Caco-2 (cell line): ENCODE data around the gene JARID2. TPM values are rescaled to one million over a fixed set of nuclear protein-coding genes. Genes with fewer than 3 reads are reported as not detected.

Experiments
- BruUV-seq: library from RNA; stranded (reverse); fragments of 400-500 nt; replicated peaks from 2 replicates; lab custom pipeline; 2021; lab: Mats Ljungman, UMichigan
- CTCF ChIA-PET: fragments of 300-600 bp; sonication (Branson Sonifier 250); formaldehyde crosslinking; loops from one replicate; lab custom pipeline; 2022; ENCODE audit warnings: antibody characterized with exemption; lab: Charles Lee
- POLR2A ChIA-PET: fragments of 300-600 bp; sonication (Branson Sonifier 250); formaldehyde crosslinking; loops from one replicate; lab custom pipeline; 2022; ENCODE audit warnings: antibody characterized with exemption; lab: Charles Lee
- DNase-seq, 2 experiments: peaks; one replicate each; pipeline versions ENCODE4 v3.0.0 to v3.0.0-alpha.2; 2020 to 2022
- H3K27me3 ChIP-seq: replicated peaks from 2 replicates; pipeline ENCODE4 v1.6.0; 2011; ENCODE audit warnings: low read length; ENCODE audit not compliant: control insufficient read depth, insufficient read depth
- H3K36me3 ChIP-seq: 2 replicates; pipeline ENCODE4 v1.5.1; 2011; ENCODE audit warnings: low read length; ENCODE audit not compliant: control insufficient read depth, insufficient read depth
- H3K4me1 ChIP-seq: fragments of 250-450 bp; sonication (Bioruptor Pico); 2 replicates; pipeline ENCODE4 v1.5.1; 2020; ENCODE audit warnings: mild to moderate bottlenecking
- H3K4me3 ChIP-seq: 2 replicates; pipeline ENCODE4 v1.5.1; 2011; ENCODE audit warnings: low read depth, mild to moderate bottlenecking, control low read depth, low read length
- H3K9me3 ChIP-seq: fragments of 250-450 bp; sonication (Bioruptor Pico); 2 replicates; pipeline ENCODE4 v1.5.1; 2020; ENCODE audit warnings: mild to moderate bottlenecking, moderate library complexity
- H3K27ac Mint-ChIP-seq: one replicate; pipeline ENCODE4 v1.8.0; 2022; ENCODE audit warnings: mixed read lengths; ENCODE audit not compliant: unreplicated experiment
- H3K27me3 Mint-ChIP-seq: one replicate; pipeline ENCODE4 v1.8.0; 2022; ENCODE audit warnings: mixed read lengths; ENCODE audit not compliant: insufficient read depth, unreplicated experiment
- H3K36me3 Mint-ChIP-seq: one replicate; pipeline ENCODE4 v1.8.0; 2022; ENCODE audit warnings: mild to moderate bottlenecking, mixed read lengths; ENCODE audit not compliant: insufficient read depth, unreplicated experiment
- H3K4me1 Mint-ChIP-seq: one replicate; pipeline ENCODE4 v1.8.0; 2022; ENCODE audit warnings: low read depth, mixed read lengths; ENCODE audit not compliant: unreplicated experiment
- H3K4me3 Mint-ChIP-seq: one replicate; pipeline ENCODE4 v1.8.0; 2022; ENCODE audit warnings: mild to moderate bottlenecking, moderate library complexity, mixed read lengths; ENCODE audit not compliant: unreplicated experiment
- H3K9me3 Mint-ChIP-seq: one replicate; pipeline ENCODE4 v1.8.0; 2022; ENCODE audit warnings: mixed read lengths; ENCODE audit not compliant: unreplicated experiment
- intact Hi-C: fragments of 100-400 bp; cut with micrococcal nuclease; formaldehyde crosslinking; loops from one replicate; pipeline ENCODE4 v1.10.0; 2022; ENCODE audit not compliant: unreplicated experiment
- total RNA-seq: library from RNA; stranded (reverse); gene quantifications from 2 replicates; pipeline ENCODE4 v1.2.3, GENCODE V29; 2022
- TF ChIP-seq, protein P1 (sequence below), 2 experiments: fragments of 200-600 bp in 1 of 2; IDR thresholded peaks; 1 replicate in 1 of 2; 2 replicates in 1 of 2; pipeline versions ENCODE4 v1.5.1 to v1.8.0; 2011 to 2022; ENCODE audit warnings: antibody characterized with exemption in 1 of 2, control low read depth in 1 of 2, inconsistent platforms in 1 of 2, low read depth in 1 of 2, low read length in 1 of 2, mild to moderate bottlenecking in 1 of 2, moderate library complexity in 1 of 2; ENCODE audit not compliant: insufficient read depth in 1 of 2, severe bottlenecking in 1 of 2, unreplicated experiment in 1 of 2

Gene JARID2
- total RNA-seq, 1 experiment from 2014 or later: 18.3 TPM

DNA sequence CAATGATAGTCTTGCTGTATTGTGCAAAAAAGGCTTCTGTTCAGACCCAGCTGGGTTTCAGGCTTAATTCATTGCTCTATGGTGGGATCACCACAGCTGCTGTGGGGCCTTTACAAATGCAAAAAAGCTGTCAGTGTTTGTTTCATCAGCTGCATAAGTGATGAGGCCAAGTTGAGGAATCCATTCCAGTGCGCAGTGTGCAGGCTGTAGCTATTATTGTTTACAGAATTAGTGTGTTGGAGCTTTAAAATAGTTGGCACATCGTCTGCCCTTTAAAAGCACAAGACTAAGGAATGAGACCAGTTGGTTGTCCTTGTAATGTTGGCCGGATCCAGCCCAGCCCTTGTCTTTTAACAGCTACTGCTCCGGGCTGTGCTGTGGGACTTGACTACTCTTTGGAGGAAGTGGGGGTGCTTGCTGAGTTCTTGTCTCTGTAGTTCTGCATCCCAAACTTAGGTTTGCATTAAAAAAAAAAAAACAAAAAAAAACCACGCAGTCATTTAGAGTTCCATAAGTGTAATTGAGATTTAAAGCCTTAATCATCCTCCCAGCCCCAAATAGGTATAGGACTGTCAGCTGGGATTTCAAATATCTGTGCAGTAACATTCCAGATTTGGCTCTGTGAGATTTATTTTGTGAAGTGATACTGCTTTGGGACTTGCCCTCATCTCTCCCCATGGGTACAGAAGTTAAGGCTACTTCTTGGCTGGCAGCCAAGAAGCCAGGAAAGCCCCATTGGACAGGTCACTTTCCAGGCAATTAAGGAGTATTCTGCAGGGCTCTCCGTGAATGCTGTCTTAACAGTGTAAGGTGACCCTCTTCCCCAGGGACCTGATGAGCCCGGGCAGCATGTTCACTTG lies 19.3 kb downstream of the JARID2 start:
- BruUV-seq: no TSS peak
- intact Hi-C loops: no loop called here
- no peaks in the 10 kb centered on the region for H3K27me3 Mint-ChIP-seq
- no peak overlapping the region for H3K4me3 Mint-ChIP-seq
- Histone ChIP-seq H3K9me3 (no peaks in the 10 kb centered on the region), H3K27me3 (no peaks in the 10 kb centered on the region), H3K4me3 (no peak overlapping the region), H3K4me1 (peaks cover 11% of the 10 kb centered on the region), H3K36me3 (no peaks in the 10 kb centered on the region)
- TF ChIP-seq, protein P1, sequence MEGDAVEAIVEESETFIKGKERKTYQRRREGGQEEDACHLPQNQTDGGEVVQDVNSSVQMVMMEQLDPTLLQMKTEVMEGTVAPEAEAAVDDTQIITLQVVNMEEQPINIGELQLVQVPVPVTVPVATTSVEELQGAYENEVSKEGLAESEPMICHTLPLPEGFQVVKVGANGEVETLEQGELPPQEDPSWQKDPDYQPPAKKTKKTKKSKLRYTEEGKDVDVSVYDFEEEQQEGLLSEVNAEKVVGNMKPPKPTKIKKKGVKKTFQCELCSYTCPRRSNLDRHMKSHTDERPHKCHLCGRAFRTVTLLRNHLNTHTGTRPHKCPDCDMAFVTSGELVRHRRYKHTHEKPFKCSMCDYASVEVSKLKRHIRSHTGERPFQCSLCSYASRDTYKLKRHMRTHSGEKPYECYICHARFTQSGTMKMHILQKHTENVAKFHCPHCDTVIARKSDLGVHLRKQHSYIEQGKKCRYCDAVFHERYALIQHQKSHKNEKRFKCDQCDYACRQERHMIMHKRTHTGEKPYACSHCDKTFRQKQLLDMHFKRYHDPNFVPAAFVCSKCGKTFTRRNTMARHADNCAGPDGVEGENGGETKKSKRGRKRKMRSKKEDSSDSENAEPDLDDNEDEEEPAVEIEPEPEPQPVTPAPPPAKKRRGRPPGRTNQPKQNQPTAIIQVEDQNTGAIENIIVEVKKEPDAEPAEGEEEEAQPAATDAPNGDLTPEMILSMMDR (IDR thresholded peaks at IDR 0.05; ENCODE audit: insufficient read depth in 1 of 2, low read depth in 1 of 2, low read length in 1 of 2, severe bottlenecking in 1 of 2, unreplicated experiment in 1 of 2): no peak
- no peaks in the 10 kb centered on the region for H3K36me3 Mint-ChIP-seq
- no peaks in the 10 kb centered on the region for H3K9me3 Mint-ChIP-seq
- peaks cover 15% of the 10 kb centered on the region for H3K4me1 Mint-ChIP-seq
- H3K27ac Mint-ChIP-seq: no peak overlapping the region
- ChIA-PET CTCF (no interaction called here), POLR2A (no interaction called here)
- DNase-seq: no peak

DNA sequence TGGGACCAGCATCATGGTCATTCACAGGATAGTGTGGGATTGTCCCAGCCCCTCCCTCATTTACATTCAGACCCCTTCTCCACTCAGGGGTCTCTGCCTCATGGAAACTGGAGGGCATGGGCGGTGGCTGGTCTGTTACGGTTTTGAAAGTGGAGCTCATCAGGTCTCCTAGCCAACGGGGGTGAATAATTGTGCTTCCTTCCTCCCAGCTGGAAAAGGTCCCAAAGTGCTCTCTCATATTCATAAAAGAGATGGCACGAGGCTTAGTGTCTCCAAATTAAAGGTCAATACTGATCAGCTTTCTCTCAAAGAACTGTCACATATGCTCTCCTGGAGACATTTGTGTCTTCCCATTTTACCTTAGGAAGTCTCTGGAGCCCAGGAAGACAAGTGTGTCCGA lies 19.9 kb downstream of the JARID2 start:
- no peak for DNase-seq
- Mint-ChIP-seq H3K4me1 (peaks cover 8% of the 10 kb centered on the region), H3K36me3 (no peaks in the 10 kb centered on the region), H3K4me3 (no peak overlapping the region), H3K27ac (no peak overlapping the region), H3K9me3 (no peaks in the 10 kb centered on the region), H3K27me3 (no peaks in the 10 kb centered on the region)
- H3K4me1 ChIP-seq: peaks cover 10% of the 10 kb centered on the region
- ChIA-PET POLR2A (no interaction called here), CTCF (no interaction called here)
- H3K9me3 ChIP-seq: no peaks in the 10 kb centered on the region
- no peak overlapping the region for H3K4me3 ChIP-seq
- BruUV-seq: no TSS peak
- TF ChIP-seq, protein P1 (IDR thresholded peaks at IDR 0.05; ENCODE audit: insufficient read depth in 1 of 2, low read depth in 1 of 2, low read length in 1 of 2, severe bottlenecking in 1 of 2, unreplicated experiment in 1 of 2): no peak
- intact Hi-C loops: no loop called here
- no peaks in the 10 kb centered on the region for H3K36me3 ChIP-seq
- H3K27me3 ChIP-seq: no peaks in the 10 kb centered on the region

DNA sequence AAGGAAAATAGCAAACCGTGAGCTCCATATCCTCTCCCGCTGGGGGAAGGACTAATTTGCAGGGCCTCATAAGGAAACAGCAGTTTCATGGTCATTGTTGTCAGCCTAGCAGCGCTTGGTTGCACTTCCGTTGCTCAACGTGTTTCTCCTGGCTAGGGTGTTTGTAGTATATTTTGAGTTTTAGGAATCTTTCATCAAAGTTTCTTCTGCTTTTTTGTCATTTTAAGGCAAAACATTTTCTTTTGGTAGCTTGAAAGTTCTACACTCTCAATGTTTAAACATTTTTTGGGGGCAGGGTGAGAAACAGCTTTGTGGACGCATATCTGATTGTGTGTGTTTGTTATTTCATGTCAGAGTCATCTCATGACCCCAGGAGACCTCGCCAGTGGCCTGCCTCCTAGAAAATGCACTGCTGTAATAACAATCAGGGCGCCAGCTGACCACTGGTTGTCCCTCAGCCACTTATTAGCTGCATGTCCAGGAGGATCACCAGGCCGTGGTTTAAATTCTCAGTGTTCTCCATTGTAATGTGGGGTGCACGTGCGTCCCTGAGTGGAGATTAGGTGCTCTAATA lies 20.6 kb downstream of the JARID2 start:
- no peaks in the 10 kb centered on the region for H3K9me3 Mint-ChIP-seq

More for the DNA sequence above, 20.6 kb downstream of the JARID2 start:
- intact Hi-C loops: no loop called here
- Histone ChIP-seq H3K36me3 (no peaks in the 10 kb centered on the region), H3K4me1 (peaks cover 8% of the 10 kb centered on the region), H3K9me3 (no peaks in the 10 kb centered on the region), H3K27me3 (no peaks in the 10 kb centered on the region), H3K4me3 (no peak overlapping the region)
- CTCF ChIA-PET: no interaction called here
- Mint-ChIP-seq H3K27ac (no peak overlapping the region), H3K27me3 (no peaks in the 10 kb centered on the region), H3K4me3 (no peak overlapping the region), H3K36me3 (no peaks in the 10 kb centered on the region), H3K4me1 (peaks cover 6% of the 10 kb centered on the region)
- POLR2A ChIA-PET: no interaction called here
- no peak for DNase-seq
- no TSS peak for BruUV-seq
- TF ChIP-seq, protein P1 (IDR thresholded peaks at IDR 0.05; ENCODE audit: insufficient read depth in 1 of 2, low read depth in 1 of 2, low read length in 1 of 2, severe bottlenecking in 1 of 2, unreplicated experiment in 1 of 2): no peak
